Ovary (tissue), 3 donors: ENCODE data around the gene PROX1.

Experiments
- CTCF ChIP-seq, 3 donors: fragments of 450-650 bp in 2 of 3; fragments of 200-600 bp in 1 of 3; IDR thresholded peaks; one replicate each; pipeline versions ENCODE4 v1.5.1 to v1.8.0; 2016 to 2022; ENCODE audit warnings: antibody characterized with exemption in 3 of 3, mild to moderate bottlenecking in 1 of 3
- EP300 ChIP-seq: sonication (generic); formaldehyde crosslinking; IDR thresholded peaks from one replicate; pipeline ENCODE4 v1.6.1; 2017; ENCODE audit warnings: antibody characterized with exemption
- POLR2A ChIP-seq: fragments of 450-650 bp; IDR thresholded peaks from one replicate; pipeline ENCODE4 v1.6.1; 2017; ENCODE audit warnings: antibody characterized with exemption, mild to moderate bottlenecking, moderate library complexity
- donor health status: DM: no; HTN: no; CAD: no.

- peak in 2 of 3 donors; percentile 36 to 53 for TF ChIP-seq CTCF (IDR thresholded peaks at IDR 0.05)
- peak; percentile 85 for TF ChIP-seq POLR2A
- TF ChIP-seq EP300: no peak
Measured at GRCh38 chr1:213987927-213988506, at the start of gene PROX1.
